H9 (cell line): ENCODE results near the gene KLF16. TPM values are rescaled to one million over a fixed set of nuclear protein-coding genes. Genes with fewer than 3 reads are reported as not detected.

Experiments
- DNase-seq: peaks from one replicate; pipeline ENCODE4 v3.0.0-alpha.2; 2017
- H2AFZ ChIP-seq: one replicate; pipeline ENCODE4 v1.6.1; 2013; ENCODE audit warnings: mild to moderate bottlenecking, low read length, control low read depth, moderate library complexity
- H2AK5ac ChIP-seq: 2 replicates; pipeline ENCODE4 v1.6.1; 2013; ENCODE audit warnings: low read length, control low read depth, mixed read lengths; ENCODE audit not compliant: insufficient read length
- H2BK120ac ChIP-seq: one replicate; pipeline ENCODE4 v1.6.1; 2013; ENCODE audit warnings: low read depth, mild to moderate bottlenecking, low read length, control low read depth, inconsistent platforms; ENCODE audit not compliant: poor library complexity, severe bottlenecking
- H2BK12ac ChIP-seq: 2 replicates; pipeline ENCODE4 v1.6.1; 2013; ENCODE audit warnings: low read length, control low read depth, mixed read lengths, low read depth; ENCODE audit not compliant: insufficient read length
- H2BK15ac ChIP-seq: 2 replicates; pipeline ENCODE4 v1.6.1; 2013; ENCODE audit warnings: low read depth, low read length, control low read depth
- H2BK20ac ChIP-seq: one replicate; pipeline ENCODE4 v1.6.1; 2013; ENCODE audit warnings: low read depth, mild to moderate bottlenecking, low read length, control low read depth, inconsistent platforms; ENCODE audit not compliant: poor library complexity, severe bottlenecking
- H2BK5ac ChIP-seq: 2 replicates; pipeline ENCODE4 v1.6.1; 2013; ENCODE audit warnings: low read length, control low read depth, mixed read lengths; ENCODE audit not compliant: insufficient read length
- H3K14ac ChIP-seq: 2 replicates; pipeline ENCODE4 v1.6.1; 2013; ENCODE audit warnings: low read length, control low read depth; ENCODE audit not compliant: insufficient read depth
- H3K18ac ChIP-seq: 2 replicates; pipeline ENCODE4 v1.6.1; 2013; ENCODE audit warnings: low read depth, mild to moderate bottlenecking, mixed read lengths, low read length, control low read depth; ENCODE audit not compliant: insufficient read length
- H3K23ac ChIP-seq: 2 replicates; pipeline ENCODE4 v1.6.1; 2013; ENCODE audit warnings: low read length, control low read depth, mixed read lengths, low read depth; ENCODE audit not compliant: insufficient read length
- H3K23me2 ChIP-seq: 2 replicates; pipeline ENCODE4 v1.6.1; 2013; ENCODE audit warnings: low read depth, mild to moderate bottlenecking, mixed read lengths, low read length, control low read depth; ENCODE audit not compliant: insufficient read length, poor library complexity, severe bottlenecking
- H3K27ac ChIP-seq: 2 replicates; pipeline ENCODE4 v1.5.1; 2013; ENCODE audit warnings: low read length, control low read depth, mixed read lengths, low read depth; ENCODE audit not compliant: insufficient read length
- H3K27me3 ChIP-seq: 2 replicates; pipeline ENCODE4 v1.6.1; 2013; ENCODE audit warnings: low read length, control low read depth, inconsistent platforms; ENCODE audit not compliant: insufficient read depth
- H3K4ac ChIP-seq: 2 replicates; pipeline ENCODE4 v1.6.1; 2013; ENCODE audit warnings: low read depth, mild to moderate bottlenecking, control low read depth, inconsistent platforms, low read length, moderate library complexity
- H3K4me1 ChIP-seq: 2 replicates; pipeline ENCODE4 v1.6.1; 2013; ENCODE audit warnings: low read length, control low read depth, inconsistent platforms; ENCODE audit not compliant: insufficient read depth
- H3K4me2 ChIP-seq: 2 replicates; pipeline ENCODE4 v1.6.1; 2013; ENCODE audit warnings: low read length, control low read depth, mixed read lengths; ENCODE audit not compliant: insufficient read length, insufficient read depth
- H3K56ac ChIP-seq: 2 replicates; pipeline ENCODE4 v1.6.1; 2013; ENCODE audit warnings: low read depth, mild to moderate bottlenecking, mixed read lengths, low read length, control low read depth; ENCODE audit not compliant: insufficient read length
- H3K79me1 ChIP-seq: 2 replicates; pipeline ENCODE4 v1.6.1; 2013; ENCODE audit warnings: low read depth, mild to moderate bottlenecking, moderate library complexity, low read length, control low read depth, inconsistent platforms; ENCODE audit not compliant: insufficient read depth, poor library complexity, severe bottlenecking
- H3K79me2 ChIP-seq: 2 replicates; pipeline ENCODE4 v1.6.1; 2013; ENCODE audit warnings: low read length, control low read depth, inconsistent platforms; ENCODE audit not compliant: insufficient read depth
- H3K9ac ChIP-seq: 2 replicates; pipeline ENCODE4 v1.6.1; 2013; ENCODE audit warnings: low read length, control low read depth, mixed read lengths; ENCODE audit not compliant: insufficient read length; ENCODE audit errors: extremely low read depth
- H3K9me3 ChIP-seq: one replicate; pipeline ENCODE4 v1.6.1; 2013; ENCODE audit warnings: low read depth, low read length, inconsistent platforms; ENCODE audit not compliant: control insufficient read depth
- H3T11ph ChIP-seq: one replicate; pipeline ENCODE4 v1.6.1; 2013; ENCODE audit warnings: mild to moderate bottlenecking, low read length, control low read depth, inconsistent platforms
- H4K20me1 ChIP-seq: one replicate; pipeline ENCODE4 v1.6.1; 2013; ENCODE audit not compliant: control insufficient read depth, insufficient read length, insufficient read depth
- H4K5ac ChIP-seq: 2 replicates; pipeline ENCODE4 v1.6.1; 2013; ENCODE audit warnings: low read depth, mild to moderate bottlenecking, mixed read lengths, low read length, control low read depth; ENCODE audit not compliant: insufficient read length
- H4K8ac ChIP-seq: replicated peaks from 2 replicates; pipeline ENCODE4 v1.6.1; 2013; ENCODE audit warnings: low read length, control low read depth, mixed read lengths, low read depth; ENCODE audit not compliant: insufficient read length
- H4K91ac ChIP-seq: 2 replicates; pipeline ENCODE4 v1.6.1; 2013; ENCODE audit warnings: low read depth, mild to moderate bottlenecking, moderate library complexity, mixed read lengths, low read length, control low read depth; ENCODE audit not compliant: insufficient read length
- H3K27ac Mint-ChIP-seq, 3 experiments: 2 replicates in 2 of 3; 3 replicates in 1 of 3; pipeline ENCODE4 v1.8.0; 2020 to 2021; ENCODE audit warnings: mixed read lengths in 3 of 3, mild to moderate bottlenecking in 1 of 3, moderate library complexity in 1 of 3
- H3K27me3 Mint-ChIP-seq: 2 replicates; pipeline ENCODE4 v1.8.0; 2021; ENCODE audit warnings: low read depth, mild to moderate bottlenecking, moderate library complexity, mixed read lengths
- H3K36me3 Mint-ChIP-seq, 3 experiments: 2 replicates in 2 of 3; 3 replicates in 1 of 3; pipeline ENCODE4 v1.8.0; 2020 to 2021; ENCODE audit warnings: low read depth in 3 of 3, mixed read lengths in 3 of 3; ENCODE audit not compliant: insufficient read depth in 1 of 3
- H3K4me1 Mint-ChIP-seq, 2 experiments: 2 replicates each; pipeline ENCODE4 v1.8.0; 2020; ENCODE audit warnings: mixed read lengths in 2 of 2
- H3K4me3 Mint-ChIP-seq, 2 experiments: 2 replicates in 1 of 2; 3 replicates in 1 of 2; pipeline ENCODE4 v1.8.0; 2020 to 2021; ENCODE audit warnings: mild to moderate bottlenecking in 2 of 2, mixed read lengths in 2 of 2, moderate library complexity in 1 of 2
- H3K9me3 Mint-ChIP-seq, 2 experiments: 2 replicates in 1 of 2; 3 replicates in 1 of 2; pipeline ENCODE4 v1.8.0; 2020; ENCODE audit warnings: mild to moderate bottlenecking in 2 of 2, mixed read lengths in 2 of 2, moderate library complexity in 1 of 2
- WGBS: extraction: QIAGEN DNeasy Blood & Tissue Kit; methylation state at CpG from one replicate; pipeline ENCODE4 v1.1.7; 2013; ENCODE audit warnings: missing lambda C conversion rate, low lambda C conversion rate, mixed read lengths; ENCODE audit not compliant: insufficient read length; ENCODE audit errors: extremely low coverage; 5-methylcytosine and 5-hydroxymethylcytosine counted together
- total RNA-seq: library from RNA; stranded (reverse); gene quantifications from 2 replicates; pipeline ENCODE4 v1.2.1, GENCODE V29; 2021
- TF ChIP-seq, protein P1 (sequence below): fragments of 200-600 bp; sonication (generic); conservative IDR thresholded peaks from 3 replicates; pipeline ENCODE4 v1.8.0; 2021; ENCODE audit warnings: antibody characterized with exemption, mild to moderate bottlenecking

Gene KLF16
- total RNA-seq, 1 experiment from 2014 or later, result 66.8 TPM

DNA sequence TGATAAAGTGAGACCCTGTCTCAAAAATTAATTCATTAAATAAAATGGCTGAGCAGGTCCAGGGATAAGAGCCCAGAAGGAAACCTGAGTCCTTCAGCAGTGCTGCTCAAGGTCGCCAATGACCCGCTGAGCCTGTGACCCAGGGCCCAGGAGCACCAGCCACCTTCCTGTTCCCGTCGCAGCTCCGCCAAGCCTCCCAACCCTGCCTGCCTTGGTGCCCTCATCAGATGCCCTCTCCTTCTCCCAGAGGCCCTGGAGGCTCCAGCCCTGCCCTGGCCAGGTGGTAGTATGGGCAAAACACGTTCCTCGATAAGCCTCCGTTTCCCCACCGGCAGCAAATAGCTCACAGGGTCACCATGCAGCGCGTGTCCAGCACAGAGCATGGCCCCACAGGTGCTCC lies 17.7 kb downstream of the KLF16 start:
- Histone ChIP-seq H3K9me3 (no peaks in the 10 kb centered on the region), H3K4me2 (no peak overlapping the region), H2BK15ac (no peak overlapping the region)

More for the DNA sequence above, 17.7 kb downstream of the KLF16 start:
- H3K9me3 Mint-ChIP-seq, result no peaks in the 10 kb centered on the region
- no peaks in the 10 kb centered on the region for H3K27me3 Mint-ChIP-seq
- Histone ChIP-seq H3K23ac (no peak overlapping the region), H2AK5ac (no peak overlapping the region), H2BK120ac (no peak overlapping the region), H4K5ac (no peak overlapping the region), H2BK12ac (no peak overlapping the region), H3K56ac (no peak overlapping the region), H3K23me2 (peaks cover 7% of the 10 kb centered on the region), H2AFZ (no peak overlapping the region), H3K14ac (no peak overlapping the region), H3K79me1 (peaks cover 12% of the 10 kb centered on the region), H3T11ph (no peak overlapping the region), H2BK5ac (no peak overlapping the region), H3K9ac (no peak overlapping the region), H4K91ac (no peak overlapping the region), H2BK20ac (no peak overlapping the region), H3K18ac (no peak overlapping the region), H4K8ac (no peak overlapping the region), H3K79me2 (peaks cover 28% of the 10 kb centered on the region; the same call in 1 of the 2 replicates), H3K27ac (no peak overlapping the region), H4K20me1 (peaks cover 5% of the 10 kb centered on the region), H3K27me3 (no peaks in the 10 kb centered on the region), H3K4ac (no peak overlapping the region), H3K4me1 (no peaks in the 10 kb centered on the region)
- peaks cover 0 to 6% (median under 1%) of the 10 kb centered on the region in 3 experiments; a peak in 4 of 7 replicates for H3K36me3 Mint-ChIP-seq
- no peak for DNase-seq
- peak overlapping the region in 1 of 3 experiments; percentile 68; a peak in 2 of 7 replicates for H3K27ac Mint-ChIP-seq
- no CpG with 5 or more reads among the region's 11 CpGs for WGBS
- H3K4me3 Mint-ChIP-seq, result peak overlapping the region in 1 of 2 experiments; percentile 97; a peak in 1 of 5 replicates
- TF ChIP-seq, protein P1, sequence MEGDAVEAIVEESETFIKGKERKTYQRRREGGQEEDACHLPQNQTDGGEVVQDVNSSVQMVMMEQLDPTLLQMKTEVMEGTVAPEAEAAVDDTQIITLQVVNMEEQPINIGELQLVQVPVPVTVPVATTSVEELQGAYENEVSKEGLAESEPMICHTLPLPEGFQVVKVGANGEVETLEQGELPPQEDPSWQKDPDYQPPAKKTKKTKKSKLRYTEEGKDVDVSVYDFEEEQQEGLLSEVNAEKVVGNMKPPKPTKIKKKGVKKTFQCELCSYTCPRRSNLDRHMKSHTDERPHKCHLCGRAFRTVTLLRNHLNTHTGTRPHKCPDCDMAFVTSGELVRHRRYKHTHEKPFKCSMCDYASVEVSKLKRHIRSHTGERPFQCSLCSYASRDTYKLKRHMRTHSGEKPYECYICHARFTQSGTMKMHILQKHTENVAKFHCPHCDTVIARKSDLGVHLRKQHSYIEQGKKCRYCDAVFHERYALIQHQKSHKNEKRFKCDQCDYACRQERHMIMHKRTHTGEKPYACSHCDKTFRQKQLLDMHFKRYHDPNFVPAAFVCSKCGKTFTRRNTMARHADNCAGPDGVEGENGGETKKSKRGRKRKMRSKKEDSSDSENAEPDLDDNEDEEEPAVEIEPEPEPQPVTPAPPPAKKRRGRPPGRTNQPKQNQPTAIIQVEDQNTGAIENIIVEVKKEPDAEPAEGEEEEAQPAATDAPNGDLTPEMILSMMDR, result no peak
- H3K4me1 Mint-ChIP-seq, result peaks cover 11 to 22% of the 10 kb centered on the region in 2 experiments
